Neuron (in vitro differentiated cells): Measurements from ENCODE around the gene DSCAML1.

Experiments
- H2AFZ ChIP-seq: one replicate; pipeline ENCODE4 v1.6.1; 2013; ENCODE audit warnings: low read depth, mild to moderate bottlenecking, inconsistent platforms, low read length, moderate library complexity
- H3K27me3 ChIP-seq: one replicate; pipeline ENCODE4 v1.6.1; 2013; ENCODE audit warnings: low read length; ENCODE audit not compliant: insufficient read depth
- H3K36me3 ChIP-seq: one replicate; pipeline ENCODE4 v1.6.1; 2013; ENCODE audit warnings: low read length; ENCODE audit not compliant: insufficient read depth
- H3K4me1 ChIP-seq: one replicate; pipeline ENCODE4 v1.6.1; 2013; ENCODE audit warnings: low read length; ENCODE audit not compliant: insufficient read depth
- H3K4me3 ChIP-seq: 2 replicates; pipeline ENCODE4 v1.5.1; 2013; ENCODE audit warnings: mild to moderate bottlenecking, low read length, moderate library complexity
- H3K9me3 ChIP-seq: one replicate; pipeline ENCODE4 v1.6.1; 2013; ENCODE audit warnings: low read length

DSCAML1 gene

GRCh38 chr11:117378976-117379865 is 417.8 kb downstream of the DSCAML1 start:
- no peaks in the 10 kb centered on the region for H3K27me3 ChIP-seq
- H2AFZ ChIP-seq = no peak overlapping the region
- no peaks in the 10 kb centered on the region for H3K4me1 ChIP-seq
- H3K36me3 ChIP-seq = peaks cover 53% of the 10 kb centered on the region
- H3K9me3 ChIP-seq = no peaks in the 10 kb centered on the region
- no peak overlapping the region for H3K4me3 ChIP-seq
